Lower leg skin (tissue), 3 donors: ENCODE data around the gene CUL4A.

Experiments used
- POLR2A ChIP-seq, 2 donors: fragments of 450-650 bp; IDR thresholded peaks; one replicate each; pipeline ENCODE4 v1.6.1; 2016 to 2017; ENCODE audit warnings: antibody characterized with exemption in 2 of 2, mild to moderate bottlenecking in 1 of 2, moderate library complexity in 1 of 2
- TF ChIP-seq, protein P1 (sequence below), 3 donors: fragments of 450-650 bp; IDR thresholded peaks; one replicate each; pipeline ENCODE4 v1.5.1; 2016; ENCODE audit warnings: antibody characterized with exemption in 3 of 3, mild to moderate bottlenecking in 3 of 3, moderate library complexity in 2 of 3

DNA sequence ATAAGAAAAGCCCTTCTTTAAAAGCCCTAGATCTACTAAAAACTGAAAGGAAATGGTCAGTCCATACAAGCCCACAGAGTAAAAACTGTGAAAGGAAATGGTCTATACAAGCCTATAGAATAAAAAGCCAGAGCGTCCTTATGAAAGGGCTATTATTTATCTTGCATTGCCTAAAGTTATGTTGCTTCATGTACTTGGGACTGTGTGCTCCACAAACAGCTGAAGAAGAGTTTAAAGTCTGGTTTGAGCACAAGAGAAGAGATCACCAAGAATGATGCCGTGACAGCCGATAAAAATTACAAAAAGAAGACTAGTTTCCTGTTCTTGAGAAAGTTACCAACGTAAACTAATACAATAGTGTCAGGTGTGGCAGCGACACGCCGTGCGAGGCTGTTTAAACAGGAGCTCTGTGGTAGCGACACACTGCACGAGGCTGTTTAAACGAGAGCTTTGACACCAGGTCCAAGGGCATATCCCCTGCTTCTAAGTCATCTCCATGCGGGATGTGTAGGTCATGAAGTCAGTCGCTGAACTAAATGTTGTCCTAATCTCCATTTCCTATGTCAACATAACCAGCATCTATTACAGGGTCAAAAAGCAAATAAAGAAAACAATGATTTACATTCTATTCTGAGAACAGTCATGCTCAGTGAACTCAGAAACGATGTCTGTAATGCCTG, 25.8 kb upstream of the CUL4A start:
- TF ChIP-seq POLR2A (IDR thresholded peaks at IDR 0.05): no peak
- TF ChIP-seq, protein P1, sequence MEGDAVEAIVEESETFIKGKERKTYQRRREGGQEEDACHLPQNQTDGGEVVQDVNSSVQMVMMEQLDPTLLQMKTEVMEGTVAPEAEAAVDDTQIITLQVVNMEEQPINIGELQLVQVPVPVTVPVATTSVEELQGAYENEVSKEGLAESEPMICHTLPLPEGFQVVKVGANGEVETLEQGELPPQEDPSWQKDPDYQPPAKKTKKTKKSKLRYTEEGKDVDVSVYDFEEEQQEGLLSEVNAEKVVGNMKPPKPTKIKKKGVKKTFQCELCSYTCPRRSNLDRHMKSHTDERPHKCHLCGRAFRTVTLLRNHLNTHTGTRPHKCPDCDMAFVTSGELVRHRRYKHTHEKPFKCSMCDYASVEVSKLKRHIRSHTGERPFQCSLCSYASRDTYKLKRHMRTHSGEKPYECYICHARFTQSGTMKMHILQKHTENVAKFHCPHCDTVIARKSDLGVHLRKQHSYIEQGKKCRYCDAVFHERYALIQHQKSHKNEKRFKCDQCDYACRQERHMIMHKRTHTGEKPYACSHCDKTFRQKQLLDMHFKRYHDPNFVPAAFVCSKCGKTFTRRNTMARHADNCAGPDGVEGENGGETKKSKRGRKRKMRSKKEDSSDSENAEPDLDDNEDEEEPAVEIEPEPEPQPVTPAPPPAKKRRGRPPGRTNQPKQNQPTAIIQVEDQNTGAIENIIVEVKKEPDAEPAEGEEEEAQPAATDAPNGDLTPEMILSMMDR (IDR thresholded peaks at IDR 0.05): no peak
